OCI-LY3 (cell line): ENCODE data around the gene TMEM41B.
A peak's percentile ranks its signal among the peaks of the same experiment; 100 is the strongest.

Experiments used
- H2AFZ ChIP-seq: fragments of 200-600, 300-600 bp; shearing (Covaris generic); 2 replicates; pipeline ENCODE4 v1.6.0; 2014; ENCODE audit warnings: antibody characterized with exemption, low read depth, low read length
- H3K27ac ChIP-seq: fragments of 200-600, 300-600 bp; sonication (generic); 2 replicates; pipeline ENCODE4 v1.5.1; 2014; ENCODE audit warnings: mild to moderate bottlenecking, low read length, moderate library complexity, mixed read lengths
- H3K27me3 ChIP-seq: fragments of 200-600, 300-600 bp; sonication (generic); 2 replicates; pipeline ENCODE4 v1.6.1; 2014; ENCODE audit warnings: low read depth, low read length, mixed read lengths
- H3K36me3 ChIP-seq: fragments of 200-600, 300-600 bp; sonication (generic); replicated peaks from 2 replicates; pipeline ENCODE3; 2014; ENCODE audit warnings: low read depth, low read length, mixed read lengths
- H3K4me1 ChIP-seq: fragments of 300-600, 200-600 bp; sonication (generic); 2 replicates; pipeline ENCODE4 v1.6.1; 2014; ENCODE audit warnings: low read length, mixed read lengths
- H3K4me2 ChIP-seq: fragments of 200-600, 300-600 bp; sonication (generic); 2 replicates; pipeline ENCODE4 v1.6.1; 2014; ENCODE audit warnings: low read length, mixed read lengths
- H3K4me3 ChIP-seq: fragments of 300-600, 200-600 bp; sonication (generic); 2 replicates; pipeline ENCODE4 v1.5.1; 2014; ENCODE audit warnings: antibody characterized with exemption, mild to moderate bottlenecking, low read length, moderate library complexity
- H3K79me2 ChIP-seq: fragments of 300-600, 200-600 bp; shearing (Covaris generic); 2 replicates; pipeline ENCODE4 v1.6.1; 2014; ENCODE audit warnings: mild to moderate bottlenecking, low read length, mixed read lengths
- H3K9ac ChIP-seq: fragments of 300-600, 200-600 bp; shearing (Covaris generic); 2 replicates; pipeline ENCODE4 v1.6.0; 2014; ENCODE audit warnings: mild to moderate bottlenecking, low read length, moderate library complexity
- H3K9me3 ChIP-seq: fragments of 200-600, 300-600 bp; shearing (Covaris generic); 2 replicates; pipeline ENCODE4 v1.6.1; 2014; ENCODE audit warnings: low read length, mixed read lengths; ENCODE audit not compliant: insufficient read depth
- H4K20me1 ChIP-seq: fragments of 200-600, 300-600 bp; sonication (generic); 2 replicates; pipeline ENCODE4 v1.6.1; 2016; ENCODE audit warnings: low read length, mixed read lengths; ENCODE audit not compliant: insufficient read depth
- EZH2phosphoT487 ChIP-seq: fragments of 200-600 bp; shearing (Covaris generic); IDR thresholded peaks from 2 replicates; pipeline ENCODE4 v1.6.1; 2018; ENCODE audit warnings: antibody characterized with exemption, mixed run types, low read depth
- TF ChIP-seq, protein P1 (sequence below): fragments of 200-600, 300-600 bp; sonication (generic); IDR thresholded peaks from 2 replicates; pipeline ENCODE4 v1.5.1; 2014; ENCODE audit warnings: antibody characterized with exemption, low read length, low read depth

TMEM41B gene

GRCh38 chr11:9316334-9316733, 1.9 kb upstream of the TMEM41B start:
- peaks cover 11% of the 10 kb centered on the region for H3K4me1 ChIP-seq
- H3K4me3 ChIP-seq = no peak overlapping the region
- H3K4me2 ChIP-seq = no peak overlapping the region
- H4K20me1 ChIP-seq = peaks cover 9% of the 10 kb centered on the region
- H3K27me3 ChIP-seq = no peaks in the 10 kb centered on the region
- no peaks in the 10 kb centered on the region for H3K36me3 ChIP-seq
- H3K27ac ChIP-seq = no peak overlapping the region
- peaks cover 29% of the 10 kb centered on the region for H3K79me2 ChIP-seq
- H3K9me3 ChIP-seq = no peaks in the 10 kb centered on the region
- no peak for TF ChIP-seq EZH2phosphoT487
- TF ChIP-seq, protein P1, sequence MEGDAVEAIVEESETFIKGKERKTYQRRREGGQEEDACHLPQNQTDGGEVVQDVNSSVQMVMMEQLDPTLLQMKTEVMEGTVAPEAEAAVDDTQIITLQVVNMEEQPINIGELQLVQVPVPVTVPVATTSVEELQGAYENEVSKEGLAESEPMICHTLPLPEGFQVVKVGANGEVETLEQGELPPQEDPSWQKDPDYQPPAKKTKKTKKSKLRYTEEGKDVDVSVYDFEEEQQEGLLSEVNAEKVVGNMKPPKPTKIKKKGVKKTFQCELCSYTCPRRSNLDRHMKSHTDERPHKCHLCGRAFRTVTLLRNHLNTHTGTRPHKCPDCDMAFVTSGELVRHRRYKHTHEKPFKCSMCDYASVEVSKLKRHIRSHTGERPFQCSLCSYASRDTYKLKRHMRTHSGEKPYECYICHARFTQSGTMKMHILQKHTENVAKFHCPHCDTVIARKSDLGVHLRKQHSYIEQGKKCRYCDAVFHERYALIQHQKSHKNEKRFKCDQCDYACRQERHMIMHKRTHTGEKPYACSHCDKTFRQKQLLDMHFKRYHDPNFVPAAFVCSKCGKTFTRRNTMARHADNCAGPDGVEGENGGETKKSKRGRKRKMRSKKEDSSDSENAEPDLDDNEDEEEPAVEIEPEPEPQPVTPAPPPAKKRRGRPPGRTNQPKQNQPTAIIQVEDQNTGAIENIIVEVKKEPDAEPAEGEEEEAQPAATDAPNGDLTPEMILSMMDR = no peak
- H3K9ac ChIP-seq = no peak overlapping the region
- no peak overlapping the region for H2AFZ ChIP-seq

- peaks cover 40% of the 10 kb centered on the region for H3K79me2 ChIP-seq
- peak overlapping the region; percentile 90 for H3K4me2 ChIP-seq
- no peaks in the 10 kb centered on the region for H3K9me3 ChIP-seq
- peak overlapping the region; percentile 82 for H3K4me3 ChIP-seq
- peak overlapping the region; percentile 24; the same call in 1 of the 2 replicates for H2AFZ ChIP-seq
- TF ChIP-seq, protein P1 = no peak
- no peak for TF ChIP-seq EZH2phosphoT487
- H3K27me3 ChIP-seq = no peaks in the 10 kb centered on the region
- peaks cover 11% of the 10 kb centered on the region for H3K4me1 ChIP-seq
- H4K20me1 ChIP-seq = peaks cover 9% of the 10 kb centered on the region
- H3K9ac ChIP-seq = peak overlapping the region; percentile 90
- H3K36me3 ChIP-seq = no peaks in the 10 kb centered on the region
- peak overlapping the region; percentile 85 for H3K27ac ChIP-seq
Measured at GRCh38 chr11:9315078-9315688, 790 bp upstream of the TMEM41B start.

- Histone ChIP-seq H3K27me3 (no peaks in the 10 kb centered on the region), H3K4me3 (peak overlapping the region; percentile 93), H2AFZ (peak overlapping the region; percentile 51; the same call in 1 of the 2 replicates), H3K36me3 (no peaks in the 10 kb centered on the region), H3K4me2 (peak overlapping the region; percentile 82), H3K9ac (peak overlapping the region; percentile 96), H3K4me1 (peaks cover 11% of the 10 kb centered on the region), H4K20me1 (peaks cover 9% of the 10 kb centered on the region), H3K9me3 (no peaks in the 10 kb centered on the region), H3K79me2 (peaks cover 51% of the 10 kb centered on the region), H3K27ac (peak overlapping the region; percentile 75)
- TF ChIP-seq EZH2phosphoT487 = no peak
- TF ChIP-seq, protein P1 = no peak
Measured at GRCh38 chr11:9313648-9314290, 624 bp downstream of the TMEM41B start.

GRCh38 chr11:9310485-9311090, 3.8 kb downstream of the TMEM41B start:
- no peak overlapping the region for H2AFZ ChIP-seq
- H3K4me2 ChIP-seq = no peak overlapping the region
- peaks cover 76% of the 10 kb centered on the region for H3K79me2 ChIP-seq
- no peak overlapping the region for H3K4me3 ChIP-seq
- no peak overlapping the region for H3K27ac ChIP-seq
- no peaks in the 10 kb centered on the region for H3K9me3 ChIP-seq
- TF ChIP-seq EZH2phosphoT487 = no peak
- TF ChIP-seq, protein P1 = no peak
- no peaks in the 10 kb centered on the region for H3K27me3 ChIP-seq
- no peak overlapping the region for H3K9ac ChIP-seq
- peaks cover 13% of the 10 kb centered on the region for H4K20me1 ChIP-seq
- peaks cover 11% of the 10 kb centered on the region for H3K4me1 ChIP-seq
- no peaks in the 10 kb centered on the region for H3K36me3 ChIP-seq
